Nephron (organoid): ENCODE results near the gene COL4A1.
"Not testable (repeated sequence)": the region's sequence is repeated elsewhere in the genome, so short reads cannot be mapped to it uniquely, and the experiment has no call there.

Experiments used
- H3K27ac Mint-ChIP-seq, 3 experiments: 2 replicates each; pipeline ENCODE4 v1.8.0; 2020; ENCODE audit warnings: mixed read lengths in 3 of 3, mild to moderate bottlenecking in 2 of 3, moderate library complexity in 1 of 3
- H3K27me3 Mint-ChIP-seq: 2 replicates; pipeline ENCODE4 v1.8.0; 2021; ENCODE audit warnings: low read depth, mild to moderate bottlenecking, moderate library complexity, mixed read lengths
- H3K36me3 Mint-ChIP-seq: 2 replicates; pipeline ENCODE4 v1.8.0; 2020; ENCODE audit warnings: low read depth, mixed read lengths
- H3K4me1 Mint-ChIP-seq: 2 replicates; pipeline ENCODE4 v1.8.0; 2020; ENCODE audit warnings: mixed read lengths
- H3K4me3 Mint-ChIP-seq, 3 experiments: 2 replicates each; pipeline ENCODE4 v1.8.0; 2020; ENCODE audit warnings: mild to moderate bottlenecking in 3 of 3, mixed read lengths in 3 of 3, moderate library complexity in 2 of 3
- H3K9me3 Mint-ChIP-seq: 2 replicates; pipeline ENCODE4 v1.8.0; 2020; ENCODE audit warnings: mixed read lengths
- TF ChIP-seq, protein P1 (sequence below), 3 experiments: fragments of 200-600 bp; sonication (generic); IDR thresholded peaks; one replicate each; pipeline ENCODE4 v1.5.0; 2021; ENCODE audit warnings: antibody characterized with exemption in 3 of 3; ENCODE audit not compliant: unreplicated experiment in 3 of 3

COL4A1 gene

GRCh38 chr13:110317496-110318195 lies 10.7 kb upstream of the COL4A1 start:
- Mint-ChIP-seq H3K4me3 (no peak overlapping the region), H3K27ac (peak overlapping the region in 1 of 3 experiments; percentile 1), H3K9me3 (no peaks in the 10 kb centered on the region), H3K27me3 (no peaks in the 10 kb centered on the region), H3K36me3 (peaks cover 35% of the 10 kb centered on the region), H3K4me1 (peaks cover 35% of the 10 kb centered on the region)
- TF ChIP-seq, protein P1, sequence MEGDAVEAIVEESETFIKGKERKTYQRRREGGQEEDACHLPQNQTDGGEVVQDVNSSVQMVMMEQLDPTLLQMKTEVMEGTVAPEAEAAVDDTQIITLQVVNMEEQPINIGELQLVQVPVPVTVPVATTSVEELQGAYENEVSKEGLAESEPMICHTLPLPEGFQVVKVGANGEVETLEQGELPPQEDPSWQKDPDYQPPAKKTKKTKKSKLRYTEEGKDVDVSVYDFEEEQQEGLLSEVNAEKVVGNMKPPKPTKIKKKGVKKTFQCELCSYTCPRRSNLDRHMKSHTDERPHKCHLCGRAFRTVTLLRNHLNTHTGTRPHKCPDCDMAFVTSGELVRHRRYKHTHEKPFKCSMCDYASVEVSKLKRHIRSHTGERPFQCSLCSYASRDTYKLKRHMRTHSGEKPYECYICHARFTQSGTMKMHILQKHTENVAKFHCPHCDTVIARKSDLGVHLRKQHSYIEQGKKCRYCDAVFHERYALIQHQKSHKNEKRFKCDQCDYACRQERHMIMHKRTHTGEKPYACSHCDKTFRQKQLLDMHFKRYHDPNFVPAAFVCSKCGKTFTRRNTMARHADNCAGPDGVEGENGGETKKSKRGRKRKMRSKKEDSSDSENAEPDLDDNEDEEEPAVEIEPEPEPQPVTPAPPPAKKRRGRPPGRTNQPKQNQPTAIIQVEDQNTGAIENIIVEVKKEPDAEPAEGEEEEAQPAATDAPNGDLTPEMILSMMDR (IDR thresholded peaks at IDR 0.05; ENCODE audit: unreplicated experiment in 3 of 3), result no peak

GRCh38 chr13:110317093-110317492 lies 10.1 kb upstream of the COL4A1 start:
- peaks cover 36% of the 10 kb centered on the region for H3K4me1 Mint-ChIP-seq
- H3K36me3 Mint-ChIP-seq, result peaks cover 38% of the 10 kb centered on the region
- H3K27me3 Mint-ChIP-seq, result no peaks in the 10 kb centered on the region
- TF ChIP-seq, protein P1 (IDR thresholded peaks at IDR 0.05; ENCODE audit: unreplicated experiment in 3 of 3), result no peak
- no peak overlapping the region for H3K4me3 Mint-ChIP-seq
- no peaks in the 10 kb centered on the region for H3K9me3 Mint-ChIP-seq
- peak overlapping the region in 1 of 3 experiments; percentile 1 for H3K27ac Mint-ChIP-seq

- Mint-ChIP-seq H3K27ac (peak overlapping the region in 1 of 3 experiments; percentile 87), H3K27me3 (no peaks in the 10 kb centered on the region), H3K4me3 (no peak overlapping the region), H3K36me3 (peaks cover 33% of the 10 kb centered on the region), H3K4me1 (peaks cover 34% of the 10 kb centered on the region), H3K9me3 (no peaks in the 10 kb centered on the region)
- TF ChIP-seq, protein P1 (IDR thresholded peaks at IDR 0.05; ENCODE audit: unreplicated experiment in 3 of 3), result no peak
Measured at GRCh38 chr13:110316196-110316595, 9.2 kb upstream of the COL4A1 start.

- Mint-ChIP-seq H3K36me3 (peaks cover 35% of the 10 kb centered on the region), H3K27me3 (no peaks in the 10 kb centered on the region), H3K27ac (peak overlapping the region in 2 of 3 experiments; percentile 49 to 57), H3K9me3 (no peaks in the 10 kb centered on the region), H3K4me3 (no peak overlapping the region), H3K4me1 (peaks cover 42% of the 10 kb centered on the region)
- TF ChIP-seq, protein P1 (IDR thresholded peaks at IDR 0.05; ENCODE audit: unreplicated experiment in 3 of 3), result no peak
Measured at GRCh38 chr13:110314516-110315245, 7.7 kb upstream of the COL4A1 start.

- Mint-ChIP-seq H3K27ac (peak overlapping the region; percentile 3 to 57 (median 4)), H3K4me1 (peaks cover 45% of the 10 kb centered on the region), H3K36me3 (peaks cover 35% of the 10 kb centered on the region), H3K4me3 (peak overlapping the region in 2 of 3 experiments; percentile 12 to 46)
- not testable (repeated sequence) for H3K27me3 Mint-ChIP-seq, H3K9me3 Mint-ChIP-seq
Measured at GRCh38 chr13:110313733-110314132, 6.8 kb upstream of the COL4A1 start.

GRCh38 chr13:110313261-110313660 lies 6.3 kb upstream of the COL4A1 start:
- not testable (repeated sequence) for H3K9me3 Mint-ChIP-seq, H3K4me3 Mint-ChIP-seq, H3K27me3 Mint-ChIP-seq

More at GRCh38 chr13:110313261-110313660, 6.3 kb upstream of the COL4A1 start:
- Mint-ChIP-seq H3K4me1 (peaks cover 50% of the 10 kb centered on the region), H3K27ac (peak overlapping the region in 2 of 3 experiments; percentile 20 to 65), H3K36me3 (peaks cover 35% of the 10 kb centered on the region)
